BE2C (cell line): ENCODE results near the gene XYLT1.
"Not testable (repeated sequence)": the region's sequence is repeated elsewhere in the genome, so short reads cannot be mapped to it uniquely, and the experiment has no call there.

Experiments
- DNase-seq: peaks from one replicate; pipeline ENCODE4 v3.0.0-alpha.2; 2020
- H3K27me3 ChIP-seq: fragments of 250-450 bp; sonication (Bioruptor Pico); 2 replicates; pipeline ENCODE4 v1.5.1; 2020; ENCODE audit warnings: mild to moderate bottlenecking
- H3K36me3 ChIP-seq: fragments of 250-450 bp; sonication (Bioruptor Pico); 2 replicates; pipeline ENCODE4 v1.5.1; 2020; ENCODE audit warnings: mild to moderate bottlenecking
- H3K4me1 ChIP-seq: fragments of 250-450 bp; sonication (Bioruptor Pico); 2 replicates; pipeline ENCODE4 v1.5.1; 2020
- H3K4me3 ChIP-seq: 2 replicates; pipeline ENCODE4 v1.5.1; 2011; ENCODE audit warnings: low read depth, low read length
- H3K9me3 ChIP-seq: fragments of 250-450 bp; sonication (Bioruptor Pico); 2 replicates; pipeline ENCODE4 v1.5.1; 2020
- CTCF ChIP-seq: IDR thresholded peaks from 2 replicates; pipeline ENCODE4 v1.5.1; 2012; ENCODE audit warnings: mild to moderate bottlenecking, low read depth, low read length

Gene XYLT1

DNA sequence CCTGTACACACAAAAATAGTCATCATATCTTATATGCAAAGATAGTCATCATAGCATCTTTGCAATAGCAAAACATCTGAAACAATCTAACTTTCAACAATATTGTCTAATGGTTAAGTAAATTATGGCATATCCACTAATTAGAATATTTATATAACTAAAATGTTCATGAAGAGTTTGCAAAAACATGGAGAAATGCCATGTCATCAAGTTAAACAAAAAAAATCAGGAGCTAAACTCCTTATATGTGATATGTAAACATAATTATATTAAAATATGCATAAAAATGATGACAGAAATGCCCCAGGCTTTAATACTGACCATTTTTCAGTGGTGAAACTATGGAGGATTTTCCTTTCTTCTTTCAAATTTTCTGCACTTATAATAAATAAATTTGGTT is 22.3 kb upstream of the XYLT1 start:
- Histone ChIP-seq H3K4me1 (no peaks in the 10 kb centered on the region), H3K36me3 (no peaks in the 10 kb centered on the region), H3K27me3 (no peaks in the 10 kb centered on the region), H3K4me3 (no peak overlapping the region), H3K9me3 (no peaks in the 10 kb centered on the region)
- DNase-seq: no peak
- no peak for TF ChIP-seq CTCF

DNA sequence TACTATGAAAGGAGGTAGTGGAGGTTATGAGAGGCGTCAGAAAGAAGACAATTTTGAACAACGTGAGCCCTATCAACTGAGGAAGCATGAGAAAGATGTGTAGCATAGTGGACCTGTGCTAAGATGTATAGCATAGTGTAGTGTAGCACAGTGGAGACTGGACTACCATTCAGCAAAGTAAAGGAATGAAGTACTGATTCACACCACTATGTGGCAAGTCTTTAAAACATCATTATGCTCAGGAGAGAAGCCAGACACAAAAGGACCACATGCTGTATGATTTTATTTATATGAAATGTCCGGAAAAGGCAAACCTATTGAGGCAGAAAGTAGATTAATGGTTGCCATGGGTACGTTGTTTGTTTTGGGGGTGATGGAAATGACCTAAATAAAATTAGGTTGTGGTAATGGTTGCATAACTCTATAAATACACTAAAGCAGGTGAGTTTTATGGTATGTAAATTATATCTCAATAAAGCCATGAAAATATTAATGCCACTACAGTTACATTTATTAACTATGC is 20.4 kb upstream of the XYLT1 start:
- TF ChIP-seq CTCF: no peak
- DNase-seq: no peak
- H3K4me3 ChIP-seq: no peak overlapping the region
- no peaks in the 10 kb centered on the region for H3K4me1 ChIP-seq
- no peaks in the 10 kb centered on the region for H3K27me3 ChIP-seq
- H3K9me3 ChIP-seq: no peaks in the 10 kb centered on the region
- no peaks in the 10 kb centered on the region for H3K36me3 ChIP-seq

- H3K27me3 ChIP-seq: no peaks in the 10 kb centered on the region
- no peaks in the 10 kb centered on the region for H3K4me1 ChIP-seq
- no peak for DNase-seq
- H3K36me3 ChIP-seq: no peaks in the 10 kb centered on the region
- no peak for TF ChIP-seq CTCF
- H3K4me3 ChIP-seq: no peak overlapping the region
- H3K9me3 ChIP-seq: no peaks in the 10 kb centered on the region
These were observed 17.7 kb upstream of the XYLT1 start for GRCh38 chr16:17488506-17488905.

DNA sequence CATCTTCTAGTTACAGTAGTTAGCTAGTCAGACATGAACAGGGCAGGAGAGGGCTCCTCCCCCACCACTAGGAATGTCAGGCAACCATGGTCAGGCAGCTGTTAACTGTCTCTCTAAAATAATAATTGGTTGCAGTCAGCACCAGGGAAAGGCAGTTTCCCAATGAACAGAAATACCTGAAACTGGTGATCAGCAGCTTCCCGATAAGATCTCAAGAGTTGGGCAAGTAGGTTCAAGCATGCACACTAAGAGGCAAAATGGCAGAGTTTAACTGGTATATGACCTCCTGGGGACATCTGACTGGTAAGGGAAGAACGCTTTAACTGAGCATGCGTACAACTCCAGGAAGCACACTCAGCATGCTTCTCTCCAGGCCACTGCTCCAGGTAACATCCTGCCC is 12.6 kb upstream of the XYLT1 start:
- Histone ChIP-seq H3K36me3 (no peaks in the 10 kb centered on the region), H3K4me1 (no peaks in the 10 kb centered on the region), H3K27me3 (no peaks in the 10 kb centered on the region), H3K4me3 (no peak overlapping the region), H3K9me3 (no peaks in the 10 kb centered on the region)
- DNase-seq: no peak
- no peak for TF ChIP-seq CTCF

DNA sequence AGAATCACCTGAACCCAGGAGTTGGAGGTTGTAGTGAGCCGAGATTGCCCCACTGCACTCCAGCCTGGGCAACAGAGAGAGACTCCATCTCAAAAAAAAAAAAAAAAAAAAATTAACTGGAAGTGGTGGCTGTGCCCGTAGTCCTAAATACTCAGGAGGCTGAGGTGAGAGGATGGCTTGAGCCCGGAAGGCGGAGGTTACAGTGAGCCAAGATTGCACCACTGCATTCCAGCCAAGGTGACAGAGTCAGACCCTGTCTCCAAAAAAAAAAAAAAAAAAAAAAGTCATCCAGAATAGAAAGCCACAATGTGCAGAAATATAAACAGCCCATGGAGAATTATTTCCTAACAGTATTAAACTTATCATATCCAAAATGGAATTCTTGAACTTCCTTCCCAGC is 11.6 kb upstream of the XYLT1 start:
- H3K36me3 ChIP-seq, DNase-seq, H3K4me1 ChIP-seq, H3K27me3 ChIP-seq, H3K9me3 ChIP-seq, H3K4me3 ChIP-seq: not testable (repeated sequence)

- Histone ChIP-seq H3K36me3 (no peaks in the 10 kb centered on the region), H3K4me3 (no peak overlapping the region), H3K4me1 (no peaks in the 10 kb centered on the region), H3K9me3 (no peaks in the 10 kb centered on the region), H3K27me3 (no peaks in the 10 kb centered on the region)
- no peak for TF ChIP-seq CTCF
- DNase-seq: no peak
These were observed 11.0 kb upstream of the XYLT1 start for GRCh38 chr16:17481736-17482135.

DNA sequence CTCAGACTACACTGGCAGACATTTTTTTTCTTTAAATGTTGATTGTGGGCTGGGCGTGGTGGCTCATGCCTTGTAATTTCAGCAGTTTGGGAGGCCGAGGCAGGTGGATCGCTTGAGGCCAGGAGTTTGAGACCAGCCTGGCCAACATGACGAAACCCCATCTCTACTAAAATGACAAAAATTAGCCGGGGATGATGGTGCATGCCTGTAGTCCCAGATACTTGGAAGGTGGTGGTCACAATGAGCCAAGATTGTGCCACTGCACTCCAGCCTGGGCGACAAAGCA is 6.4 kb upstream of the XYLT1 start:
- not testable (repeated sequence) for H3K4me1 ChIP-seq, H3K4me3 ChIP-seq

More for the DNA sequence above, 6.4 kb upstream of the XYLT1 start:
- not testable (repeated sequence) for H3K9me3 ChIP-seq, H3K36me3 ChIP-seq, H3K27me3 ChIP-seq, DNase-seq
